Measurements from ENCODE around the gene FKBP1A.

FKBP1A gene

DNA sequence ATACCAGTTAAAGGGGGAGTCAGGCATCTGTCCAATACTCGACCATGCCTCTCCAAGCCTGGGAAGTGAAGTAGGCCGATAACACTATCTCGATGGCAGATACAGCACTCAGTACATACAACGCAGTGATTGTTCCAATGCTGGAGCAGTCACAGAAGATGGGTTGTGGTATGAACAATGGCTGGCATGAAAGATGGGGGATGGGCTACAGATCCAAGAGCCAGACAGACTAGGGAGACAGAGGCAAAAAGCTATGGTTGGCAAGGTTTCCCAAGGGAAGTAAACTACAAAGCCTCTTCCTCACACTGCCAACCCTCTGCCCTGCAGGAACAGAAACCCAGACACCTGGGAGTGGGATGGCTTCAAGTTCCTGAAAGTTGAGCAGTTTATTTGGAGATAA is 19.2 kb downstream of the FKBP1A start:
- Histone ChIP-seq H3K4me1 (ENCODE audit: control insufficient read depth in 1 of 2, insufficient read depth in 1 of 2, low read depth in 1 of 2, low read length in 1 of 2) (peaks cover 90 to 92% of the 10 kb centered on the region in 2 experiments), H3K27ac (peak overlapping the region; percentile 88)
- TF ChIP-seq, protein P1, sequence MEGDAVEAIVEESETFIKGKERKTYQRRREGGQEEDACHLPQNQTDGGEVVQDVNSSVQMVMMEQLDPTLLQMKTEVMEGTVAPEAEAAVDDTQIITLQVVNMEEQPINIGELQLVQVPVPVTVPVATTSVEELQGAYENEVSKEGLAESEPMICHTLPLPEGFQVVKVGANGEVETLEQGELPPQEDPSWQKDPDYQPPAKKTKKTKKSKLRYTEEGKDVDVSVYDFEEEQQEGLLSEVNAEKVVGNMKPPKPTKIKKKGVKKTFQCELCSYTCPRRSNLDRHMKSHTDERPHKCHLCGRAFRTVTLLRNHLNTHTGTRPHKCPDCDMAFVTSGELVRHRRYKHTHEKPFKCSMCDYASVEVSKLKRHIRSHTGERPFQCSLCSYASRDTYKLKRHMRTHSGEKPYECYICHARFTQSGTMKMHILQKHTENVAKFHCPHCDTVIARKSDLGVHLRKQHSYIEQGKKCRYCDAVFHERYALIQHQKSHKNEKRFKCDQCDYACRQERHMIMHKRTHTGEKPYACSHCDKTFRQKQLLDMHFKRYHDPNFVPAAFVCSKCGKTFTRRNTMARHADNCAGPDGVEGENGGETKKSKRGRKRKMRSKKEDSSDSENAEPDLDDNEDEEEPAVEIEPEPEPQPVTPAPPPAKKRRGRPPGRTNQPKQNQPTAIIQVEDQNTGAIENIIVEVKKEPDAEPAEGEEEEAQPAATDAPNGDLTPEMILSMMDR (IDR thresholded peaks at IDR 0.05): no peak

DNA sequence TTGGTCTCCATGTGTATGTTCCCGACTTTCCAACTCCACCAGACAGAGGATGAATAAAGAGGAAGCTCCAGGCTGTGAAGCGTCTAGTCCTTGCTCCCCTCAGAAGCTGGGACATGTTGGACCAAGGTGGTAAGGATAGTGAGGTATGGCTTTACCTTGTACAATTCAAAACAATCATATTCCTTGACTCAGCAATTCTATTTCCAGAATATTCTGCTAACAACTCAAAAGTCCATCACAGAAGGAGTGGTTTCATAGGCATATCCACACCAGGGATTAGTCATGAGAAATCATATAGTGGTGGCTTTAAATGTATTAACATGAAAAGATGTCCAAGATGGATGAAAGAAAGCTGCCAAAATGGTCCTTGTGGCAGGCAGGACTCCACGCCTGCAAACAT is 19.8 kb downstream of the FKBP1A start:
- Histone ChIP-seq H3K36me3 (peaks cover 56% of the 10 kb centered on the region), H3K4me3 (ENCODE audit: low read depth in 1 of 2, low read length in 1 of 2) (no peak overlapping the region), H3K9me3 (no peaks in the 10 kb centered on the region), H3K27me3 (no peaks in the 10 kb centered on the region), H3K27ac (peak overlapping the region; percentile 88), H3K4me1 (ENCODE audit: control insufficient read depth in 1 of 2, insufficient read depth in 1 of 2, low read depth in 1 of 2, low read length in 1 of 2) (peaks cover 86 to 87% of the 10 kb centered on the region in 2 experiments)
- TF ChIP-seq, protein P1 (IDR thresholded peaks at IDR 0.05): no peak

More for the DNA sequence above, 19.2 kb downstream of the FKBP1A start:
- no peaks in the 10 kb centered on the region for H3K27me3 ChIP-seq
- no peaks in the 10 kb centered on the region for H3K9me3 ChIP-seq
- peaks cover 51% of the 10 kb centered on the region for H3K36me3 ChIP-seq
- no peak overlapping the region for H3K4me3 ChIP-seq (ENCODE audit: low read depth in 1 of 2, low read length in 1 of 2)

DNA sequence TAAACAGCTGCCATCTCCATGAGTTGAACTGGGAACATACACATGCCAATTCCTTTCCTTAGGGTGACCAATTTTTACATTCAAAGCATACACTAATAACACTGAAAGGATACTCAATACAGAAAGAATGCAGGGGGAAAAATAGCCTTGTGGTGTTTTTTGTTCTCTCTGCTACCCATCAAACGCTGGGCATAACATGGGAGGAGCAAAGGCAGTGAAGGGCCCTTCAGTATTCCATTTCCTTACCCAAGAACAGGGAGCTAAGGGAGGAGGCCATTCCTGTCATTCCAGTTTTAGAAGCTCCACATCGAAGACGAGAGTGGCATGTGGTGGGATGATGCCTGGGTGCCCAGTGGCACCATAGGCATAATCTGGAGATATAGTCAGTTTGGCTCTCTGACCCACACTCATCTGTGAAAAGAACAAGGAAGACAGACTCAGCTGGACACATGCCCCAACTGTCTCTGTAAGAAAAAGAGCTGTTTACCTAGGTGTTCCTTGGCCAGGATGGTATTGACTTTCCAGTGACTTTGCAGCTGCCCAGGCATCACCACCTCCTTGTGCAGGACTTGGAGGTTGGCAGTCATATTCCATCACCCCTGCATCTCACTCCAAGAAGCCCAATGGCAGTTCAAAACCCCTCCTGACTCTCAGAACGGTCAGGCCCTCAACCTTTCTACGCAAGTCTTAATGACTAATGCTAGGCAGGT is 20.9 kb downstream of the FKBP1A start:
- peaks cover 76 to 77% of the 10 kb centered on the region in 2 experiments for H3K4me1 ChIP-seq (ENCODE audit: control insufficient read depth in 1 of 2, insufficient read depth in 1 of 2, low read depth in 1 of 2, low read length in 1 of 2)
- TF ChIP-seq, protein P1 (IDR thresholded peaks at IDR 0.05): no peak
- H3K36me3 ChIP-seq: peaks cover 67% of the 10 kb centered on the region
- no peak overlapping the region for H3K4me3 ChIP-seq (ENCODE audit: low read depth in 1 of 2, low read length in 1 of 2)
- H3K27me3 ChIP-seq: no peaks in the 10 kb centered on the region
- peak overlapping the region; percentile 88 for H3K27ac ChIP-seq
- H3K9me3 ChIP-seq: no peaks in the 10 kb centered on the region

DNA sequence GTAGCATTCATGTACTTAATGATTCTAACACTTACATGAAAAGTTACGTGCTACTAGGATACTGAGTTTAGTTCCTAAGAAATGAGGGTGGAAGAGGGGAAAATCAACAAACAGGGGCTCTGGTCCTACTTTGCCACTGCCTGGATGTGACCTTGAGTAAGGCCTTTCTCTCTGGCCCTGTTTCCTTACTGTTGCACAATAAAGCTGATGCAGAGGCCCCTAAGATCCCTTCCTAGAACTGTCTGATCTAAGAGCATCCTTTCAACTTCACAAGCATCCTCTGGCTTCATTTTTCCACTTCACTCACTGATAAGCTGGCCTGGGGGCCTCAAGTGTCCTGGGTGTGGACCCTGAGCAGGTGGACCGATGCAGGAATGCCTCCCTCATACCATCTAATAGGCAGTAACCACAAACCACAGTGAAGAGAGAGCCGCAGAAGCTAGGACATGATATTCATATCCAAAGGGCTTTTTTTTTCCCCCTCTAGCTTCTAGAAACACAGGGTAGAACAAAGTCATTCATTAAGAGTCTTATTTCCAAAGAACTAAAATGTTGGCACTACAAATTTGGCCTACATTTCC is 21.6 kb downstream of the FKBP1A start:
- H3K27ac ChIP-seq: peak overlapping the region; percentile 88
- H3K27me3 ChIP-seq: no peaks in the 10 kb centered on the region
- no peaks in the 10 kb centered on the region for H3K9me3 ChIP-seq
- peaks cover 69 to 71% of the 10 kb centered on the region in 2 experiments for H3K4me1 ChIP-seq (ENCODE audit: control insufficient read depth in 1 of 2, insufficient read depth in 1 of 2, low read depth in 1 of 2, low read length in 1 of 2)
- H3K36me3 ChIP-seq: peaks cover 69% of the 10 kb centered on the region
- H3K4me3 ChIP-seq (ENCODE audit: low read depth in 1 of 2, low read length in 1 of 2): no peak overlapping the region
- TF ChIP-seq, protein P1 (IDR thresholded peaks at IDR 0.05): no peak

DNA sequence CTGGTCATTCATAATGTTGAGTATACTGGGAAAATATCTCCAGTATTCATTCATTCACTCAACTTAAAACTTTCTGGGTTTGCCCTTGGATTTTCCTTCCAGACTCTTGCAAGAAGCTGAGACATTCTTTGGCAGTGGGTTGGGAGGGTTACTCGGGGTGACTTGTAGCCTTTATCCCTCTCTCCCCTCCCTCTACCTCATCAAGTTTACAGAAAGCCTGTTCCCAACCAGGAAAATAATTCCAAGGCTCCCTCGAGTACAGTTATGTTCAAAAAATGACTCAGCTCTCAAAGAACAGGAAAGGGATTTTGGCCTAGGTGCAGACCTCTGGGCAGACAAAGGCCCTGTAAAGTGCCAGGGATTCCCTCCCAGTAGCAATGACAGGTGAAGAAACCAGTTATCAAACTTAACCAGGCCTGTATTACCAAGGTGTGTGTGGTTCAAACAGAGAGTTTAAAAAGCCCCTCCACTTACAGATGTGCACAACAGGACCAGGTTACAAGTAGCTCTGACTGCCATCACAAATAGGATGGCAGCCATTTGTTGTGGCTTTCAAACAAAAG is 22.2 kb downstream of the FKBP1A start:
- no peaks in the 10 kb centered on the region for H3K9me3 ChIP-seq
- peak overlapping the region; percentile 88 for H3K27ac ChIP-seq
- peaks cover 69% of the 10 kb centered on the region for H3K36me3 ChIP-seq
- TF ChIP-seq, protein P1 (IDR thresholded peaks at IDR 0.05): no peak
- H3K4me3 ChIP-seq (ENCODE audit: low read depth in 1 of 2, low read length in 1 of 2): no peak overlapping the region
- peaks cover 62 to 64% of the 10 kb centered on the region in 2 experiments for H3K4me1 ChIP-seq (ENCODE audit: control insufficient read depth in 1 of 2, insufficient read depth in 1 of 2, low read depth in 1 of 2, low read length in 1 of 2)
- H3K27me3 ChIP-seq: no peaks in the 10 kb centered on the region

Data from neutrophil (primary cell).